ENCODE results near the gene PRR22.

PRR22 gene

GRCh38 chr19:5773276-5773675, 11.3 kb downstream of the PRR22 start:
- no peak for DNase-seq
- no peak for TF ChIP-seq CTCF (IDR thresholded peaks at IDR 0.05)
- Histone ChIP-seq H3K4me1 (no peaks in the 10 kb centered on the region), H3K27me3 (peaks cover 0 to 17% of the 10 kb centered on the region in 2 donors), H3K4me3 (no peak overlapping the region), H3K36me3 (no peaks in the 10 kb centered on the region), H3K27ac (no peak overlapping the region), H3K9me3 (no peaks in the 10 kb centered on the region)
- intact Hi-C loops (cut with DNase I; ENCODE audit: low total_unique reads), result no loop called here

GRCh38 chr19:5772416-5772815, 12.1 kb downstream of the PRR22 start:
- no peak for TF ChIP-seq CTCF (IDR thresholded peaks at IDR 0.05)
- intact Hi-C loops (cut with DNase I; ENCODE audit: low total_unique reads), result no loop called here

GRCh38 chr19:5767949-5768348, 16.6 kb downstream of the PRR22 start:
- no peak overlapping the region for H3K27ac ChIP-seq
- intact Hi-C loops (cut with DNase I; ENCODE audit: low total_unique reads), result no loop called here
- no peak for DNase-seq
- H3K36me3 ChIP-seq, result no peaks in the 10 kb centered on the region
- no peak for TF ChIP-seq CTCF (IDR thresholded peaks at IDR 0.05)
- H3K4me1 ChIP-seq, result no peaks in the 10 kb centered on the region
- no peak overlapping the region for H3K4me3 ChIP-seq
- H3K27me3 ChIP-seq, result peaks cover 0 to 5% of the 10 kb centered on the region in 2 donors
- no peaks in the 10 kb centered on the region for H3K9me3 ChIP-seq

More at GRCh38 chr19:5772416-5772815, 12.1 kb downstream of the PRR22 start:
- DNase-seq, result no peak
- no peak overlapping the region for H3K27ac ChIP-seq
- H3K36me3 ChIP-seq, result no peaks in the 10 kb centered on the region
- no peak overlapping the region for H3K4me3 ChIP-seq
- peaks cover 0 to 17% of the 10 kb centered on the region in 2 donors for H3K27me3 ChIP-seq
- H3K9me3 ChIP-seq, result no peaks in the 10 kb centered on the region
- H3K4me1 ChIP-seq, result no peaks in the 10 kb centered on the region

- Histone ChIP-seq H3K4me3 (no peak overlapping the region), H3K4me1 (no peaks in the 10 kb centered on the region), H3K27me3 (no peaks in the 10 kb centered on the region), H3K27ac (no peak overlapping the region), H3K9me3 (no peaks in the 10 kb centered on the region), H3K36me3 (no peaks in the 10 kb centered on the region)
- TF ChIP-seq CTCF (IDR thresholded peaks at IDR 0.05), result no peak
- no peak for DNase-seq
- intact Hi-C loops (cut with DNase I; ENCODE audit: low total_unique reads), result no loop called here
These were observed 19.3 kb downstream of the PRR22 start for GRCh38 chr19:5765220-5765619.

- H3K27ac ChIP-seq, result no peak overlapping the region
- TF ChIP-seq CTCF (IDR thresholded peaks at IDR 0.05), result no peak
- intact Hi-C loops (cut with DNase I; ENCODE audit: low total_unique reads), result no loop called here
- H3K4me1 ChIP-seq, result no peaks in the 10 kb centered on the region
- H3K27me3 ChIP-seq, result peaks cover 0 to 8% of the 10 kb centered on the region in 2 donors
- H3K36me3 ChIP-seq, result no peaks in the 10 kb centered on the region
- no peak for DNase-seq
- no peak overlapping the region for H3K4me3 ChIP-seq
- H3K9me3 ChIP-seq, result no peaks in the 10 kb centered on the region
These were observed 21.8 kb downstream of the PRR22 start for GRCh38 chr19:5762608-5763217.

- no peak for TF ChIP-seq CTCF (IDR thresholded peaks at IDR 0.05)
- Histone ChIP-seq H3K4me1 (no peaks in the 10 kb centered on the region), H3K9me3 (no peaks in the 10 kb centered on the region), H3K4me3 (no peak overlapping the region), H3K27me3 (peaks cover 0 to 21% of the 10 kb centered on the region in 2 donors), H3K36me3 (no peaks in the 10 kb centered on the region), H3K27ac (no peak overlapping the region)
- intact Hi-C loops (cut with DNase I; ENCODE audit: low total_unique reads), result no loop called here
- DNase-seq, result no peak
These were observed 30.8 kb downstream of the PRR22 start for GRCh38 chr19:5753743-5754142.

Data from tibial artery (tissue), 4 donors.